GM12878 (cell line): Measurements from ENCODE around the gene LIPA. TPM values are rescaled to one million over a fixed set of nuclear protein-coding genes. Genes with fewer than 3 reads are reported as not detected.
A peak's percentile ranks its signal among the peaks of the same experiment; 100 is the strongest.

Experiments used
- ATAC-seq: fragments of 200-7000 bp; cut with Tn5 transposase; 3 replicates; pipeline ENCODE4 v1.9.1; 2020; ENCODE audit warnings: mild to moderate bottlenecking, moderate library complexity
- BruUV-seq: library from RNA; stranded (reverse); fragments of 400-500 nt; replicated peaks from 2 replicates; lab custom pipeline; 2021; lab: Mats Ljungman, UMichigan
- CTCF ChIA-PET: fragments of 300-600 bp; sonication (Branson Sonifier 250); formaldehyde crosslinking; extraction: SDS; loops from one replicate; lab custom pipeline; 2021; ENCODE audit warnings: inconsistent platforms; lab: Yijun Ruan, JAX
- POLR2A ChIA-PET: fragments of 350-600 bp; formaldehyde crosslinking; extraction: SDS; loops from one replicate; lab custom pipeline; 2021; ENCODE audit warnings: inconsistent platforms; lab: Charles Lee
- RAD21 ChIA-PET: fragments of 300-600 bp; sonication (Branson Sonifier 250); formaldehyde crosslinking; loops from one replicate; lab custom pipeline; 2023; ENCODE audit warnings: antibody characterized with exemption; ENCODE audit not compliant: unreplicated experiment; lab: Charles Lee
- SMC1A ChIA-PET: fragments of 300-600 bp; sonication (Branson Sonifier 250); formaldehyde crosslinking; loops from one replicate; lab custom pipeline; 2023; ENCODE audit not compliant: unreplicated experiment, uncharacterized antibody; lab: Charles Lee
- DNase-seq: peaks from one replicate; pipeline ENCODE4 v3.0.0-alpha.2; 2011; ENCODE audit warnings: low read depth, low spot score
- FAIRE-seq: peaks from 3 replicates; lab custom pipeline; 2011; peaks lifted over from hg19 to GRCh38; lab: Jason Lieb, UNC
- H2AFZ ChIP-seq: 2 replicates; pipeline ENCODE4 v1.6.0; 2011; ENCODE audit warnings: low read depth, low read length, control low read depth; ENCODE audit not compliant: control insufficient read depth
- H3K27ac ChIP-seq: 2 replicates; pipeline ENCODE4 v1.5.1; 2011; ENCODE audit warnings: control low read depth; ENCODE audit not compliant: control insufficient read depth, insufficient read depth
- H3K27me3 ChIP-seq, 2 experiments: replicated peaks in 1 of 2; 2 replicates each; pipeline versions ENCODE4 v1.6.0 to v1.6.1; 2011; ENCODE audit warnings: low read length in 1 of 2; ENCODE audit not compliant: control insufficient read depth in 2 of 2, insufficient read depth in 2 of 2
- H3K36me3 ChIP-seq, 2 experiments: 2 replicates each; pipeline ENCODE4 v1.5.1; 2011; ENCODE audit warnings: low read length in 1 of 2; ENCODE audit not compliant: control insufficient read depth in 2 of 2, insufficient read depth in 2 of 2
- H3K4me1 ChIP-seq: 2 replicates; pipeline ENCODE4 v1.6.1; 2011; ENCODE audit warnings: mild to moderate bottlenecking, low read length, moderate library complexity, mixed read lengths; ENCODE audit not compliant: control insufficient read depth, insufficient read depth
- H3K4me2 ChIP-seq: 2 replicates; pipeline ENCODE4 v1.6.0; 2011; ENCODE audit warnings: control low read depth; ENCODE audit not compliant: control insufficient read depth, insufficient read depth
- H3K4me3 ChIP-seq: fragments of 200-600 bp; sonication (generic); 2 replicates; pipeline ENCODE4 v1.5.1; 2016
- H3K79me2 ChIP-seq: 2 replicates; pipeline ENCODE4 v1.6.0; 2011; ENCODE audit warnings: low read length; ENCODE audit not compliant: control insufficient read depth, insufficient read depth
- H3K9ac ChIP-seq: 2 replicates; pipeline ENCODE4 v1.8.0; 2011; ENCODE audit warnings: low read length, control low read depth, mixed read lengths; ENCODE audit not compliant: control insufficient read depth, insufficient read depth
- H3K9me3 ChIP-seq: replicated peaks from 3 replicates; pipeline ENCODE4 v1.5.1; 2011; ENCODE audit warnings: mild to moderate bottlenecking, low read length; ENCODE audit not compliant: control insufficient read depth, insufficient read depth
- H4K20me1 ChIP-seq: 2 replicates; pipeline ENCODE4 v1.6.0; 2011; ENCODE audit not compliant: control insufficient read depth, insufficient read depth
- BCL11A ChIP-seq: IDR thresholded peaks from 2 replicates; pipeline ENCODE4 v1.6.1; 2011; ENCODE audit warnings: low read depth, low read length
- DPF2 ChIP-seq: fragments of 450-650 bp; IDR thresholded peaks from 2 replicates; pipeline ENCODE4 v1.6.1; 2017; ENCODE audit warnings: mild to moderate bottlenecking
- KLF5 ChIP-seq: fragments of 450-650 bp; IDR thresholded peaks from 2 replicates; pipeline ENCODE4 v1.6.1; 2014; ENCODE audit warnings: mild to moderate bottlenecking; ENCODE audit not compliant: partially characterized antibody
- NR2C2 ChIP-seq: IDR thresholded peaks from 2 replicates; pipeline ENCODE4 v1.6.1; 2011; ENCODE audit warnings: borderline replicate concordance, low read depth; ENCODE audit not compliant: control insufficient read depth, insufficient read length
- in situ Hi-C: fragments of 300-500 bp; cut with MboI; formaldehyde crosslinking; loops from 9 replicates; pipeline ENCODE4 v1.14.3; 2018; ENCODE audit warnings: mixed read lengths
- intact Hi-C: fragments of 100-400 bp; cut with micrococcal nuclease; formaldehyde crosslinking; loops from one replicate; pipeline ENCODE4 v1.14.2; 2022; ENCODE audit not compliant: unreplicated experiment
- polyA plus RNA-seq, 11 experiments: library from polyadenylated mRNA; depleted of rRNA in 4 of 11; unstranded in 6 of 11; stranded (reverse) in 5 of 11; fragments of >200 nt; fragmentation: Nextera tagmentation in 4 of 11; fragmentation: Illumina TruSeq in 1 of 11; extraction: Ambion mirVana in 4 of 11; extraction: Trizol in 1 of 11; gene quantifications; 1 replicate in 1 of 11; 2 replicates in 10 of 11; pipeline versions ENCODE4 v1.2.1 to v1.2.3, GENCODE V29; 2011 to 2016; ENCODE audit warnings: inconsistent platforms in 2 of 11, missing spikeins in 2 of 11, low read depth in 1 of 11
- total RNA-seq, 4 experiments: library from RNA; depleted of rRNA in 3 of 4; stranded (reverse); fragments of >200 nt in 3 of 4; fragmentation: Illumina TruSeq in 1 of 4; extraction: Trizol in 1 of 4; gene quantifications; 2 replicates each; pipeline versions ENCODE4 v1.2.1 to v1.2.3, GENCODE V29; 2013 to 2021
- TF ChIP-seq, protein P1 (sequence below): fragments of 450-650 bp; formaldehyde crosslinking; IDR thresholded peaks from 2 replicates; pipeline ENCODE4 v1.5.0; 2022; ENCODE audit warnings: mild to moderate bottlenecking, missing genetic modification characterization
- TF ChIP-seq, protein P2 (sequence below): fragments of 450-650 bp; IDR thresholded peaks from 2 replicates; pipeline ENCODE4 v1.6.1; 2016; ENCODE audit warnings: mild to moderate bottlenecking

The LIPA gene
- total and polyA plus RNA-seq, 10 of the 15 experiments (the other 5 are each of a cell fraction or from before 2014, with no cell fraction given): 31.1 to 50.3 (median 39.5) TPM

DNA sequence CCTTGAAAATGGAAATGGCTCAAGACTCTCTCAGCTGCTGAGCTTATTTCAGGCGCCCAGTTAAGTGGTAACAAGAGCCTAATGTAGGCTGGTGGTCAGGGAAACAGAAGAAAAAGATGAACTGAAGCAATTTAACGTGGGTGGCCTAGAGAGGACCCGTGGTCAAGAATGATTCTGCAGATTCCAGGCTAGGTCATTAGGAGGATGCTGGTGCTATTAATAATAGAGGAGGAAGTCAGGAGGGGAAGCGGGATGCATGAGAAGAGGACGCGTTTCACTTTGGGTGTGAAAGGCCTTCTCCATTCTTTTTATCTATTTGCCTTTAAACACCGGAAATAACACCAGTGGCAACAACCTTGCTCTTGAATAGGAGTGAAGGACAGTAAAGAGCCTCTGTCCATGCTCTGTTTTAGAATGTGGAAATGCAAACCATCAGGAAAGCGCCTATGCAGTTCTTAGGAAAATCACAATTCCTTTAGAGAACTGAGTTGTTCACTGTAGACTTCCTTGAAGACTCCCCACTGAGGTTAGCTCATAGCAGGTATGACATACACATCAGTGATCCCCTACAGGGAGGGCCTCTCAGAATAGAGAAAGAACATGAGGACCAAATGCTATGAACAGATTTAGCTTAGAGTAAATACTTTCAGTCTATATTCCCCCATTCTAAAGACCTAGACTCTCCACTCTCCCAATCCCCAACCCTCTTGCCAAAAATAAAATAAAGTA is 8.6 kb downstream of the LIPA start (continued):
- TF ChIP-seq BCL11A: 0 out of 2 replicates have a peak, but pooled peaks have one; percentile 8
- TF ChIP-seq, protein P1, sequence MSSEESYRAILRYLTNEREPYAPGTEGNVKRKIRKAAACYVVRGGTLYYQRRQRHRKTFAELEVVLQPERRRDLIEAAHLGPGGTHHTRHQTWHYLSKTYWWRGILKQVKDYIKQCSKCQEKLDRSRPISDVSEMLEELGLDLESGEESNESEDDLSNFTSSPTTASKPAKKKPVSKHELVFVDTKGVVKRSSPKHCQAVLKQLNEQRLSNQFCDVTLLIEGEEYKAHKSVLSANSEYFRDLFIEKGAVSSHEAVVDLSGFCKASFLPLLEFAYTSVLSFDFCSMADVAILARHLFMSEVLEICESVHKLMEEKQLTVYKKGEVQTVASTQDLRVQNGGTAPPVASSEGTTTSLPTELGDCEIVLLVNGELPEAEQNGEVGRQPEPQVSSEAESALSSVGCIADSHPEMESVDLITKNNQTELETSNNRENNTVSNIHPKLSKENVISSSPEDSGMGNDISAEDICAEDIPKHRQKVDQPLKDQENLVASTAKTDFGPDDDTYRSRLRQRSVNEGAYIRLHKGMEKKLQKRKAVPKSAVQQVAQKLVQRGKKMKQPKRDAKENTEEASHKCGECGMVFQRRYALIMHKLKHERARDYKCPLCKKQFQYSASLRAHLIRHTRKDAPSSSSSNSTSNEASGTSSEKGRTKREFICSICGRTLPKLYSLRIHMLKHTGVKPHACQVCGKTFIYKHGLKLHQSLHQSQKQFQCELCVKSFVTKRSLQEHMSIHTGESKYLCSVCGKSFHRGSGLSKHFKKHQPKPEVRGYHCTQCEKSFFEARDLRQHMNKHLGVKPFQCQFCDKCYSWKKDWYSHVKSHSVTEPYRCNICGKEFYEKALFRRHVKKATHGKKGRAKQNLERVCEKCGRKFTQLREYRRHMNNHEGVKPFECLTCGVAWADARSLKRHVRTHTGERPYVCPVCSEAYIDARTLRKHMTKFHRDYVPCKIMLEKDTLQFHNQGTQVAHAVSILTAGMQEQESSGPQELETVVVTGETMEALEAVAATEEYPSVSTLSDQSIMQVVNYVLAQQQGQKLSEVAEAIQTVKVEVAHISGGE (CRISPR knock-in tag): no peak

DNA sequence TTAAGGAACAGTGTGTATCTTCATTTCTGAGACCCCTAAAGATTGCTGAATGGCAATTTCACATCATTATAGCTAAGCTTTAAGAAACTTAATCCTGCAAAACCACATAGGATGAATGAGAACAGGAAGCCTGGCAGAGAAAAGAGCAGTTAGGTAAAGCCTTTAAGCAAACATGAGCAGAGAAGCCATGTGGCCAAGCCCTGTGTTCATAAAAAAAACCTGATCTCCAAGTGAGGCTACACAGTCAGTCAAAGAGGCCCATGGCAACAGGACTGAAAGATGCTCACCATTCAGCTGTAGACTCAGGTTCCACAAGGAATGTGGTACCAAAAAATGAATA is 9.3 kb downstream of the LIPA start:
- Histone ChIP-seq H3K36me3 (peaks cover 0 to 5% of the 10 kb centered on the region in 2 experiments; a peak in 1 of 4 replicates), H3K4me2 (peak overlapping the region; percentile 75), H3K9me3 (no peaks in the 10 kb centered on the region), H3K79me2 (no peaks in the 10 kb centered on the region), H3K4me1 (peaks cover 43% of the 10 kb centered on the region), H3K4me3 (no peak overlapping the region), H3K27ac (peak overlapping the region; percentile 62), H3K9ac (no peak overlapping the region), H4K20me1 (no peaks in the 10 kb centered on the region), H2AFZ (no peak overlapping the region), H3K27me3 (no peaks in the 10 kb centered on the region)
- in situ Hi-C loops (no loop called here), intact Hi-C loops (no loop called here)
- ChIA-PET RAD21 (interaction anchor here (0.5 to 3.0 kb wide), 8 partner anchors 9 to 312 kb away, joined by 3 to 18 read pairs (median 4); partner anchors contain the start of genes FAS, IFIT5 and LIPA), POLR2A (interaction anchor here (1.1 to 1.7 kb wide), 3 partner anchors 9 to 224 kb away, joined by 3 to 12 read pairs (median 6); partner anchors contain the start of gene LIPA), CTCF (interaction anchor here (0.8 to 7.3 kb wide), 5 partner anchors 9 to 176 kb away, joined by 3 to 92 read pairs (median 8); partner anchors contain the start of gene LIPA), SMC1A (interaction anchor here (0.6 to 5.2 kb wide), 7 partner anchors 9 to 176 kb away, joined by 3 to 46 read pairs (median 3); partner anchors contain the start of gene IFIT1)
- no peak for FAIRE-seq
- no TSS peak for BruUV-seq
- ATAC-seq: peak; percentile 38
- DNase-seq: no peak
- no peak for TF ChIP-seq DPF2
- no peak for TF ChIP-seq KLF5
- no peak for TF ChIP-seq NR2C2
- TF ChIP-seq, protein P2, sequence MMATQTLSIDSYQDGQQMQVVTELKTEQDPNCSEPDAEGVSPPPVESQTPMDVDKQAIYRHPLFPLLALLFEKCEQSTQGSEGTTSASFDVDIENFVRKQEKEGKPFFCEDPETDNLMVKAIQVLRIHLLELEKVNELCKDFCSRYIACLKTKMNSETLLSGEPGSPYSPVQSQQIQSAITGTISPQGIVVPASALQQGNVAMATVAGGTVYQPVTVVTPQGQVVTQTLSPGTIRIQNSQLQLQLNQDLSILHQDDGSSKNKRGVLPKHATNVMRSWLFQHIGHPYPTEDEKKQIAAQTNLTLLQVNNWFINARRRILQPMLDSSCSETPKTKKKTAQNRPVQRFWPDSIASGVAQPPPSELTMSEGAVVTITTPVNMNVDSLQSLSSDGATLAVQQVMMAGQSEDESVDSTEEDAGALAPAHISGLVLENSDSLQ: peak; percentile 27; the same call in 1 of the 2 replicates
